HFFc6 (cell line): Measurements from ENCODE around the gene HDGFL2. TPM values are rescaled to one million over a fixed set of nuclear protein-coding genes. Genes with fewer than 3 reads are reported as not detected.

Experiments
- DNase-seq: peaks from one replicate; pipeline ENCODE4 v3.0.0-alpha.2; 2018
- H3K27ac Mint-ChIP-seq: 2 replicates; pipeline ENCODE4 v1.8.0; 2020; ENCODE audit warnings: mild to moderate bottlenecking, mixed read lengths
- H3K27me3 Mint-ChIP-seq: 2 replicates; pipeline ENCODE4 v1.8.0; 2021; ENCODE audit warnings: mild to moderate bottlenecking, moderate library complexity, mixed read lengths; ENCODE audit not compliant: insufficient read depth
- H3K36me3 Mint-ChIP-seq: 2 replicates; pipeline ENCODE4 v1.8.0; 2021; ENCODE audit warnings: low read depth, mixed read lengths
- H3K4me1 Mint-ChIP-seq: 2 replicates; pipeline ENCODE4 v1.8.0; 2020; ENCODE audit warnings: low read depth, mixed read lengths
- H3K4me3 Mint-ChIP-seq: 2 replicates; pipeline ENCODE4 v1.8.0; 2020; ENCODE audit warnings: mild to moderate bottlenecking, moderate library complexity, mixed read lengths
- H3K9me3 Mint-ChIP-seq: 2 replicates; pipeline ENCODE4 v1.8.0; 2020; ENCODE audit warnings: mild to moderate bottlenecking, mixed read lengths
- microRNA-seq: library from miRNA; unstranded; fragments of <30 nt; microRNA quantifications from one replicate; pipeline ENCODE4, GENCODE V29; 2019
- total RNA-seq, 6 experiments: library from RNA; stranded (reverse); fragmentation: NEBNext Ultra II Directional; extraction: Animal tissue kit (Norgen Biotek cat#: 25700); gene quantifications; 2 replicates in 1 of 6; 3 replicates in 5 of 6; pipeline ENCODE4 v1.2.3, GENCODE V29; 2021
- TF ChIP-seq, protein P1 (sequence below): fragments of 200-600 bp; sonication (generic); IDR thresholded peaks from 2 replicates; pipeline ENCODE4 v1.5.0; 2021; ENCODE audit warnings: antibody characterized with exemption, mild to moderate bottlenecking

The HDGFL2 gene
- total RNA-seq, 6 experiments from 2014 or later: 68.0 to 79.6 (median 74.2) TPM

DNA sequence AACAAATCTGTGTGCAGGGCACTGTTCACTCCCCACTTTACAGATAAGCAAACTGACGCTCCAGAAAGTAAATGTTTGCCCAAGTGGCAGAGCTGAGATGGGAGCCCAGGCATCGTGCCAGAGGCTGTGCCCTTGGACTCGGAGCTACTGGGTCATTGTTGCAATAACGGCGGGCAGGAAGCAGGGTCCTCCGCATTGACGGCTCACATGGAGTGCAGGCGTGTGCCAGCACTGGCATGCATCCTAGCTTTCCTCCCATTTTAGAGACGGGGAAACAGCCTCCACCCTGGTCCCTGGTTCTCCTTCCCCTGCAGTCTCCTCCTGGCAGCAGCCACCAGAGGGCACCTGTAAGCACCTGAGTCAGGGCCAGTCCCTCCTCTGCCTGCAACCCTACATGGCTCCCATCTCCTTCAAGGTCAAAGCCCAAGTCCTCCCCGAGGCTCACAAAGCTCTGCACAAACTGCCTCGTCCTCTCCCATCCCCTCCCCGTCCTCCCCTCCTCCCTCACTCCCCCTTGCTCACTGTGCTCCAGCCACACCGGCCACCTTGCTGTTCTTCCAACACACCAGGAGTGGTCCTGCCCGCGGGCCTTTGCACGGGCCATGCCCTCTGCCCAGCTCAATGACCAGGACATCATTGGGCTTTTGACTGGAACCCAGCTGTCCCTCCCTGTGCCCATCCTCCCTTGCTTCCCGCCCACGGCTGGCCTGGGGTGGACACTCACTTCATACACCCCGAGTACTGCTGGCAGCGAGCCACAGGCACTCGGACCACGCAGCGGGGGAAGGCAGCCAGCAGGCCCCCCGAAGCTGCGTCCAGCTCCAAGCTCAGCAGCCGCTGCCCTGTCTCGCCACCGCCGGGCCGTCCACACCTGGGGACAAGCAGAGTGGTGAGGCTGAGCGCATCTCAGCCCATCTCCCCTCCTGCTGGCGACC lies 75.5 kb downstream of the HDGFL2 start:
- no peaks in the 10 kb centered on the region for H3K4me1 Mint-ChIP-seq
- DNase-seq: no peak
- no peaks in the 10 kb centered on the region for H3K9me3 Mint-ChIP-seq
- TF ChIP-seq, protein P1, sequence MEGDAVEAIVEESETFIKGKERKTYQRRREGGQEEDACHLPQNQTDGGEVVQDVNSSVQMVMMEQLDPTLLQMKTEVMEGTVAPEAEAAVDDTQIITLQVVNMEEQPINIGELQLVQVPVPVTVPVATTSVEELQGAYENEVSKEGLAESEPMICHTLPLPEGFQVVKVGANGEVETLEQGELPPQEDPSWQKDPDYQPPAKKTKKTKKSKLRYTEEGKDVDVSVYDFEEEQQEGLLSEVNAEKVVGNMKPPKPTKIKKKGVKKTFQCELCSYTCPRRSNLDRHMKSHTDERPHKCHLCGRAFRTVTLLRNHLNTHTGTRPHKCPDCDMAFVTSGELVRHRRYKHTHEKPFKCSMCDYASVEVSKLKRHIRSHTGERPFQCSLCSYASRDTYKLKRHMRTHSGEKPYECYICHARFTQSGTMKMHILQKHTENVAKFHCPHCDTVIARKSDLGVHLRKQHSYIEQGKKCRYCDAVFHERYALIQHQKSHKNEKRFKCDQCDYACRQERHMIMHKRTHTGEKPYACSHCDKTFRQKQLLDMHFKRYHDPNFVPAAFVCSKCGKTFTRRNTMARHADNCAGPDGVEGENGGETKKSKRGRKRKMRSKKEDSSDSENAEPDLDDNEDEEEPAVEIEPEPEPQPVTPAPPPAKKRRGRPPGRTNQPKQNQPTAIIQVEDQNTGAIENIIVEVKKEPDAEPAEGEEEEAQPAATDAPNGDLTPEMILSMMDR: peak; percentile 53
- no peak overlapping the region for H3K27ac Mint-ChIP-seq
- H3K27me3 Mint-ChIP-seq: no peaks in the 10 kb centered on the region; the same call in 1 of the 2 replicates
- no peaks in the 10 kb centered on the region for H3K36me3 Mint-ChIP-seq
- no peak overlapping the region for H3K4me3 Mint-ChIP-seq

DNA sequence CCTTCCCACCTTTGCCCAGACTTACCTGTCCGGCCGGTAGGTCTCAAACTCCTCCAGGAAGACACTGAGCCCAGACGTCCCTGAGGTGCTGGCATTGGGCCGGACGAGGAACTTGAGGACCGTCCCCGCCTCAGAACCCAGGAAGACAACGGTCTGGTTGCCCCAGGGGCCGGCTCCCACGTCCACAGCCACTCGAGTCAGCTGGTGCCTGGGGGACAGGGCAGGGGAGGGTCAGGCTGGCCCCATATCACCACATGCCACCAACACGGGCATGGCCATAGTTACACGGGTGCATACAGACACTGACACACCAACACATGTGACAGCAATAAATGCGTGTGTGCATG lies 76.1 kb downstream of the HDGFL2 start:
- no peaks in the 10 kb centered on the region for H3K9me3 Mint-ChIP-seq

DNA sequence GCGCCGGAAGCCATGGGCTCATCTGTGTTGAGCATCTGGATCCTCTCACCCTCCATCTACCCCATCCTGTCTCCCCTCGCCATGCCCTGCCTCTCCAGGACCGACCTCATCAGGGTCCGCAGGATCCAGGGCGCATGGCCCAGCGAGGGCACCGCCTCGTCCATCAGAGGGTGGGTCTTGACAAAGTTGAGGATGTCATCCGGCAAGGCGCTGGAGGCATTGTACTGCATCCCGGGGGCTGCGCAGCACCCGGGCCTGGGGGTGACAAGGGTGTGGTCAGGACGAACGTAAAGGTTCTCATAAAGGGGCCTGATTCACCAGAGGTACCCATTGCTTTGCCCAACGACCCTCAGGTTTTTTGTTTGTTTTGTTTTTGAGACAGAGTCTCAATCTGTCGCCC lies 77.9 kb downstream of the HDGFL2 start:
- H3K4me1 Mint-ChIP-seq: no peaks in the 10 kb centered on the region
- no peaks in the 10 kb centered on the region for H3K36me3 Mint-ChIP-seq
- H3K9me3 Mint-ChIP-seq: no peaks in the 10 kb centered on the region
- H3K4me3 Mint-ChIP-seq: no peak overlapping the region
- no peaks in the 10 kb centered on the region; the same call in 1 of the 2 replicates for H3K27me3 Mint-ChIP-seq
- DNase-seq: no peak
- TF ChIP-seq, protein P1: no peak
- H3K27ac Mint-ChIP-seq: no peak overlapping the region

More for the DNA sequence above, 76.1 kb downstream of the HDGFL2 start:
- no peak for DNase-seq
- no peak overlapping the region for H3K27ac Mint-ChIP-seq
- no peaks in the 10 kb centered on the region; the same call in 1 of the 2 replicates for H3K27me3 Mint-ChIP-seq
- no peaks in the 10 kb centered on the region for H3K36me3 Mint-ChIP-seq
- TF ChIP-seq, protein P1: no peak
- H3K4me3 Mint-ChIP-seq: no peak overlapping the region
- H3K4me1 Mint-ChIP-seq: no peaks in the 10 kb centered on the region

- no peak for DNase-seq
- Mint-ChIP-seq H3K36me3 (no peaks in the 10 kb centered on the region), H3K9me3 (no peaks in the 10 kb centered on the region), H3K4me3 (no peak overlapping the region), H3K27me3 (no peaks in the 10 kb centered on the region; the same call in 1 of the 2 replicates), H3K4me1 (no peaks in the 10 kb centered on the region), H3K27ac (no peak overlapping the region)
- TF ChIP-seq, protein P1: no peak
Measured at GRCh38 chr19:4550479-4551050, 78.5 kb downstream of the HDGFL2 start.

Small RNA genes lying within 50 kb of the gene (microRNA-seq; reads per million reads assigned to microRNA genes)
- gene MIR4746: 17.8 reads per million, percentile 24 among the genes with 10 or more reads in this experiment

Other genes with a start within 250 kb of the HDGFL2 start
- gene EBI3, start 242.8 kb upstream of the HDGFL2 start, total RNA-seq: under 1 TPM; 0.17 to 0.61 (median 0.37) TPM
- 10 to 100 TPM; 12.0 to 17.7 (median 16.1) TPM for gene YJU2, start 225.2 kb upstream of the HDGFL2 start, total RNA-seq
- not detected for gene SHD, start 193.0 kb upstream of the HDGFL2 start, total RNA-seq
- not detected for gene TMIGD2, start 169.9 kb upstream of the HDGFL2 start, total RNA-seq
- gene FSD1, start 167.7 kb upstream of the HDGFL2 start, total RNA-seq: 10 to 100 TPM in 5 of 6 experiments, 1 to 10 TPM in 1; 9.2 to 15.2 (median 12.2) TPM
- gene STAP2, start 133.5 kb upstream of the HDGFL2 start, total RNA-seq: 1 to 10 TPM in 4 of 6 experiments, under 1 TPM in 2; 0.24 to 2.7 (median 1.9) TPM
- 10 to 100 TPM; 11.7 to 15.0 (median 12.1) TPM for gene MPND, start 128.7 kb upstream of the HDGFL2 start, total RNA-seq
- gene SH3GL1, start 71.8 kb upstream of the HDGFL2 start, total RNA-seq: 100 to 1,000 TPM; 102 to 126 (median 110) TPM
- 10 to 100 TPM; 18.3 to 26.3 (median 24.4) TPM for gene CHAF1A, start 69.7 kb upstream of the HDGFL2 start, total RNA-seq
- gene UBXN6, start 14.5 kb upstream of the HDGFL2 start, total RNA-seq: 100 to 1,000 TPM; 124 to 142 (median 131) TPM
- not detected for gene PLIN4, start 46.2 kb downstream of the HDGFL2 start, total RNA-seq
- not detected for gene PLIN5, start 62.9 kb downstream of the HDGFL2 start, total RNA-seq
- gene LRG1, start 67.7 kb downstream of the HDGFL2 start, total RNA-seq: not detected
- under 1 TPM; 0.05 to 0.30 (median 0.21) TPM for gene SEMA6B, start 87.4 kb downstream of the HDGFL2 start, total RNA-seq
- 1 to 10 TPM; 4.5 to 8.2 (median 6.7) TPM for gene TNFAIP8L1, start 167.2 kb downstream of the HDGFL2 start, total RNA-seq
- gene MYDGF, start 198.0 kb downstream of the HDGFL2 start, total RNA-seq: 100 to 1,000 TPM; 266 to 322 (median 283) TPM